GM18507 (cell line): ENCODE data around the gene SAMD8.

ENCODE experiments used
- DNase-seq: peaks from one replicate; pipeline ENCODE4 v3.0.0; 2011; ENCODE audit warnings: low read depth; ENCODE audit not compliant: insufficient read length; ENCODE audit errors: extremely low spot score
- FAIRE-seq: peaks from 2 replicates; lab custom pipeline; 2011; peaks lifted over from hg19 to GRCh38; lab: Jason Lieb, UNC

SAMD8 gene

GRCh38 chr10:75111365-75111906 is at the start of gene SAMD8:
SAMD8 (plus strand) TSS chr10:75111656; CDS start chr10:75150529, 38,873 bp downstream.
- FAIRE-seq (peak; percentile 88), DNase-seq (no peak)

- DNase-seq = no peak
- no peak for FAIRE-seq
These were observed 49.5 kb upstream of the SAMD8 start for GRCh38 chr10:75061709-75062505.

GRCh38 chr10:75062506-75063299 is 48.8 kb upstream of the SAMD8 start:
- no peak for DNase-seq
- no peak for FAIRE-seq

- FAIRE-seq (no peak), DNase-seq (no peak)
These were observed 47.8 kb upstream of the SAMD8 start for GRCh38 chr10:75063461-75064230.

GRCh38 chr10:75065076-75065475 is 46.4 kb upstream of the SAMD8 start:
- DNase-seq (no peak), FAIRE-seq (no peak)

- FAIRE-seq = no peak
- DNase-seq = no peak
These were observed 45.2 kb upstream of the SAMD8 start for GRCh38 chr10:75066271-75066670.

- DNase-seq (no peak), FAIRE-seq (no peak)
These were observed 44.2 kb upstream of the SAMD8 start for GRCh38 chr10:75067272-75067671.

GRCh38 chr10:75068523-75068922 is 42.9 kb upstream of the SAMD8 start:
- DNase-seq = no peak
- no peak for FAIRE-seq

GRCh38 chr10:75070476-75070875 is 41.0 kb upstream of the SAMD8 start:
- FAIRE-seq (no peak), DNase-seq (no peak)

- FAIRE-seq (no peak), DNase-seq (no peak)
These were observed 40.5 kb upstream of the SAMD8 start for GRCh38 chr10:75070961-75071428.

GRCh38 chr10:75071756-75072155 is 39.7 kb upstream of the SAMD8 start:
- FAIRE-seq (no peak), DNase-seq (no peak)

GRCh38 chr10:75072727-75073126 is 38.7 kb upstream of the SAMD8 start:
- DNase-seq (no peak), FAIRE-seq (no peak)

- FAIRE-seq (no peak), DNase-seq (no peak)
These were observed 38.0 kb upstream of the SAMD8 start for GRCh38 chr10:75073442-75073841.

- no peak for FAIRE-seq
- DNase-seq = no peak
These were observed 36.6 kb upstream of the SAMD8 start for GRCh38 chr10:75074711-75075445.

GRCh38 chr10:75076348-75076747 is 35.1 kb upstream of the SAMD8 start:
- no peak for FAIRE-seq

GRCh38 chr10:75079436-75080083 is 31.9 kb upstream of the SAMD8 start:
- FAIRE-seq (no peak), DNase-seq (no peak)

More at GRCh38 chr10:75076348-75076747, 35.1 kb upstream of the SAMD8 start:
- DNase-seq = no peak

- no peak for FAIRE-seq
- DNase-seq = no peak
These were observed 30.9 kb upstream of the SAMD8 start for GRCh38 chr10:75080554-75080953.

GRCh38 chr10:75081379-75081778 is 30.1 kb upstream of the SAMD8 start:
- FAIRE-seq (no peak), DNase-seq (no peak)
